PC-9 (cell line): ENCODE data around the gene TOB2. TPM values are rescaled to one million over a fixed set of nuclear protein-coding genes. Genes with fewer than 3 reads are reported as not detected.

Experiments used
- BruUV-seq: library from RNA; stranded (reverse); fragments of 400-500 nt; replicated peaks from 2 replicates; lab custom pipeline; 2021; lab: Mats Ljungman, UMichigan
- CTCF ChIA-PET: fragments of 300-600 bp; sonication (Branson Sonifier 250); formaldehyde crosslinking; loops from one replicate; lab custom pipeline; 2022; ENCODE audit warnings: antibody characterized with exemption; lab: Charles Lee
- POLR2A ChIA-PET: fragments of 300-600 bp; sonication (Branson Sonifier 250); formaldehyde crosslinking; loops from one replicate; lab custom pipeline; 2022; ENCODE audit warnings: antibody characterized with exemption; ENCODE audit not compliant: unreplicated experiment; lab: Charles Lee
- DNase-seq, 2 experiments: peaks; one replicate each; pipeline versions ENCODE4 v3.0.0 to v3.0.0-alpha.2; 2015 to 2022; ENCODE audit warnings: mixed read lengths in 1 of 2
- H2AFZ ChIP-seq: fragments of 200-600 bp; sonication (generic); 2 replicates; pipeline ENCODE4 v1.8.1; 2017; ENCODE audit warnings: antibody characterized with exemption
- H3F3A ChIP-seq: fragments of 200-600 bp; sonication (generic); 2 replicates; pipeline ENCODE4 v1.8.1; 2017; ENCODE audit warnings: antibody characterized with exemption, mild to moderate bottlenecking, low read depth; ENCODE audit not compliant: insufficient read depth
- H3K27ac ChIP-seq: fragments of 200-600 bp; sonication (generic); 2 replicates; pipeline ENCODE4 v1.6.1; 2016; ENCODE audit warnings: mixed run types
- H3K27me3 ChIP-seq: fragments of 200-600 bp; sonication (generic); 2 replicates; pipeline ENCODE4 v1.6.1; 2016; ENCODE audit warnings: low read depth, mixed run types; ENCODE audit not compliant: insufficient read depth
- H3K36me3 ChIP-seq: fragments of 200-600 bp; sonication (generic); 2 replicates; pipeline ENCODE4 v1.6.1; 2016; ENCODE audit warnings: low read depth, mixed run types
- H3K4me1 ChIP-seq: fragments of 200-600 bp; sonication (generic); replicated peaks from 2 replicates; pipeline ENCODE4 v1.6.1; 2016; ENCODE audit warnings: mixed run types; ENCODE audit not compliant: insufficient read depth
- H3K4me2 ChIP-seq: fragments of 200-600 bp; sonication (generic); 2 replicates; pipeline ENCODE4 v1.6.1; 2017; ENCODE audit warnings: mixed run types
- H3K4me3 ChIP-seq: fragments of 200-600 bp; sonication (generic); 2 replicates; pipeline ENCODE4 v1.6.1; 2016; ENCODE audit warnings: mixed run types
- H3K79me2 ChIP-seq: fragments of 200-600 bp; sonication (generic); 2 replicates; pipeline ENCODE4 v1.6.1; 2017; ENCODE audit warnings: low read depth, mixed run types
- H3K9me2 ChIP-seq: fragments of 200-600 bp; sonication (generic); 2 replicates; pipeline ENCODE4 v1.8.1; 2017; ENCODE audit warnings: mild to moderate bottlenecking; ENCODE audit not compliant: insufficient read depth
- H3K9me3 ChIP-seq: fragments of 200-600 bp; sonication (generic); 2 replicates; pipeline ENCODE4 v1.8.1; 2016; ENCODE audit warnings: low read depth; ENCODE audit not compliant: insufficient read depth
- H4K20me1 ChIP-seq: fragments of 200-600 bp; sonication (generic); 2 replicates; pipeline ENCODE4 v1.8.1; 2017; ENCODE audit not compliant: insufficient read depth
- CTCF ChIP-seq: fragments of 200-600 bp; sonication (generic); conservative IDR thresholded peaks from 2 replicates; pipeline ENCODE4 v1.6.1; 2017; ENCODE audit warnings: mixed run types, antibody characterized with exemption, mild to moderate bottlenecking, moderate library complexity
- EZH2 ChIP-seq: fragments of 200-600 bp; sonication (generic); IDR thresholded peaks from 2 replicates; pipeline ENCODE4 v1.8.0; 2017; ENCODE audit warnings: antibody characterized with exemption, low read depth
- intact Hi-C: fragments of 100-400 bp; cut with micrococcal nuclease; formaldehyde crosslinking; loops from one replicate; pipeline ENCODE4 v1.10.0; 2022; ENCODE audit not compliant: unreplicated experiment
- total RNA-seq: library from RNA; stranded (reverse); gene quantifications from 2 replicates; pipeline ENCODE4 v1.2.3, GENCODE V29; 2021

The TOB2 gene
- total RNA-seq, 1 experiment from 2014 or later, result 57.4 TPM

- ChIA-PET POLR2A (interaction anchor here (0.6 kb wide), 1 partner anchor 40 kb away, joined by 12 read pairs; no protein-coding TSS in a partner anchor), CTCF (no interaction called here)
- H3K79me2 ChIP-seq, result peaks cover 92% of the 10 kb centered on the region
- intact Hi-C loops, result no loop called here
- no peak overlapping the region for H3K4me3 ChIP-seq
- no peak for DNase-seq
- no TSS peak for BruUV-seq
- TF ChIP-seq CTCF (no peak), EZH2 (no peak)
- H3K4me1 ChIP-seq, result no peaks in the 10 kb centered on the region
- H3K4me2 ChIP-seq, result no peak overlapping the region
- no peak overlapping the region for H2AFZ ChIP-seq
- H3F3A ChIP-seq, result peaks cover 4% of the 10 kb centered on the region; the same call in 1 of the 2 replicates
- H3K36me3 ChIP-seq, result no peaks in the 10 kb centered on the region
- H3K27me3 ChIP-seq, result no peaks in the 10 kb centered on the region
- no peaks in the 10 kb centered on the region for H3K9me2 ChIP-seq
- H3K9me3 ChIP-seq, result no peaks in the 10 kb centered on the region
- no peak overlapping the region for H3K27ac ChIP-seq
- H4K20me1 ChIP-seq, result peaks cover 82% of the 10 kb centered on the region
Observed at GRCh38 chr22:41488596-41489385, 42.2 kb upstream of the TOB2 start.

- no peaks in the 10 kb centered on the region for H3K9me3 ChIP-seq
- no TSS peak for BruUV-seq
- no peak overlapping the region for H3K4me2 ChIP-seq
- H3K27ac ChIP-seq, result no peak overlapping the region
- H4K20me1 ChIP-seq, result peaks cover 81% of the 10 kb centered on the region
- POLR2A ChIA-PET, result no interaction called here
- H3K79me2 ChIP-seq, result peaks cover 92% of the 10 kb centered on the region
- CTCF ChIA-PET, result no interaction called here
- no peaks in the 10 kb centered on the region for H3K4me1 ChIP-seq
- no peaks in the 10 kb centered on the region for H3K36me3 ChIP-seq
- no peaks in the 10 kb centered on the region for H3K9me2 ChIP-seq
- no peak overlapping the region for H2AFZ ChIP-seq
- TF ChIP-seq EZH2, result no peak
- TF ChIP-seq CTCF, result no peak
- H3K27me3 ChIP-seq, result no peaks in the 10 kb centered on the region
- intact Hi-C loops, result no loop called here
- H3K4me3 ChIP-seq, result no peak overlapping the region
- H3F3A ChIP-seq, result peaks cover 4% of the 10 kb centered on the region; the same call in 1 of the 2 replicates
- DNase-seq, result peak in 1 of 2 experiments; percentile 1
Observed at GRCh38 chr22:41488076-41488475, 41.5 kb upstream of the TOB2 start.

- Histone ChIP-seq H3K4me2 (no peak overlapping the region), H3K9me2 (no peaks in the 10 kb centered on the region), H3K4me1 (no peaks in the 10 kb centered on the region), H3K27ac (no peak overlapping the region), H3K9me3 (no peaks in the 10 kb centered on the region), H3K79me2 (peaks cover 93% of the 10 kb centered on the region), H3F3A (peaks cover 4% of the 10 kb centered on the region; the same call in 1 of the 2 replicates), H2AFZ (no peak overlapping the region), H3K4me3 (no peak overlapping the region), H4K20me1 (peaks cover 89% of the 10 kb centered on the region), H3K27me3 (no peaks in the 10 kb centered on the region), H3K36me3 (no peaks in the 10 kb centered on the region)
- no TSS peak for BruUV-seq
- no peak for TF ChIP-seq EZH2
- no peak for TF ChIP-seq CTCF
- DNase-seq, result peak in 1 of 2 experiments; percentile 22
- ChIA-PET CTCF (no interaction called here), POLR2A (no interaction called here)
- intact Hi-C loops, result no loop called here
Observed at GRCh38 chr22:41487037-41487935, 40.7 kb upstream of the TOB2 start.
